Renal cortical epithelial cell (primary cell): Measurements from ENCODE around the gene VPS26C. TPM values are rescaled to one million over a fixed set of nuclear protein-coding genes. Genes with fewer than 3 reads are reported as not detected.
"Not testable (repeated sequence)": the region's sequence is repeated elsewhere in the genome, so short reads cannot be mapped to it uniquely, and the experiment has no call there.

Experiments
- DNase-seq: peaks from one replicate; pipeline ENCODE4 v3.0.0-alpha.2; 2011; ENCODE audit warnings: low read depth
- total RNA-seq: library from RNA; depleted of rRNA; stranded (reverse); fragments of >200 nt; gene quantifications from 2 replicates; pipeline ENCODE4 v1.2.3, GENCODE V29; 2014

The VPS26C gene
- 53.7 and 108 TPM in 2 replicates for total RNA-seq

DNA sequence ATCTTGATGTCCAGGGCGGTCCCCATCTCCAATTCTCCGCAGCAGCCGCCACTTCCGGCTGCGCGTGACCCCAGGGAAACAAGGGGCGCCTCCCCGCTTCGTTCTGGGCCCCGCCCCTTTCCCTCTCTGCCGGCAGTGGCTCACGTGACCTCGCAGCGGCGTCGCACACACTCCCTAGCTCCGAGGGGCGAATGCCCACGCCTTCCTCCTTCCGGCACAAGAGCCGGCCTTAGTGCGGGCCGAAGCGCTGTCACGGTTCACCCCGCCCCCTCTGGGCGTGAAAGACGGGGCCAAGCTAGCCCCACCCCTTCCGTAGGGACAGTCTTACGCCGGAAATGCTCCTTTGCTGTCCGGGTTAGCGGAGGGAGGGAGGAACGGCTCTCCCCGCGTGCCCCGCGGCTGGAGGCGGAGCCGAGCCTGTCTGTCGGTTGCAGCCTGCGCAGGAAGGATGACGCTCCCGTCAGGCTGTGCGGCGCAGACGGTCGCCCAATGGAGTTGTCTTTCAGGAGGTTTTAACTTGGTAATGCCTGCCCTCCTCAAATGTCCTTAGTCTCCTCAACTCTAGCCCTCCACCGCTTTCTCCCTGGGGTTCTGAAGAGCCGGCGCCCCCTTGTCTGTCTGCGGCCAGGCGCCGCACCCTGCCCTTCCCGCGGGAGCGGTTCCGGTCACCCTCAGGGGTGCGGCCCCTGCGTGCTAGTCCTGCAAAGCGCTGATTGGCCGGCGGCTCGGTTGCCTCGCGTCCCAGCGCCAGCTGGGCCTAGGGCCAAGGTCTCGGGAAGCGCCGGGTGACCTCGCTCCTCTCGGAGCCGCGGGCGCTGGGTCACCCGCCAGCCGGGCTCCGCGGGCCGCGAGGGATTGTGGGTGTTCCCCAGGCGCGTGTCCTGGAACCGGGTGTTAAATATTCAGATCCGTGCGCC, at the start of gene VPS26C:
VPS26C (minus strand) TSS at position 66 of the 917 bp plus-strand sequence; CDS start at position 26, 40 bp downstream.
- peak; percentile 97 for DNase-seq

DNA sequence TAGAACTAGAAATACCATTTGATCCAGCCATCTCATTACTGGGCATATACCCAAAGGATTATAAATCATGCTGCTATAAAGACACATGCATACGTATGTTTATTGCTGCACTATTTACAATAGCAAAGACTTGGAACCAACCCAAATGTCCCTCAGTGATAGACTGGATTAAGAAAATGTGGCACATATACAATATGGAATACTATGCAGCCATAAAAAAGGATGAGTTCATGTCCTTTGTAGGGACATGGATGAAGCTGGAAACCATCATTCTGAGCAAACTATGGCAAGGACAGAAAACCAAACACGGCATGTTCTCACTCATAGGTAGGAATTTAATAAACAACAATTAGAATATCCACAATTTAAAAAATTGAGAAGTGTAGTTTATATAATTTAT, 48.9 kb upstream of the VPS26C start:
- DNase-seq = not testable (repeated sequence)

DNA sequence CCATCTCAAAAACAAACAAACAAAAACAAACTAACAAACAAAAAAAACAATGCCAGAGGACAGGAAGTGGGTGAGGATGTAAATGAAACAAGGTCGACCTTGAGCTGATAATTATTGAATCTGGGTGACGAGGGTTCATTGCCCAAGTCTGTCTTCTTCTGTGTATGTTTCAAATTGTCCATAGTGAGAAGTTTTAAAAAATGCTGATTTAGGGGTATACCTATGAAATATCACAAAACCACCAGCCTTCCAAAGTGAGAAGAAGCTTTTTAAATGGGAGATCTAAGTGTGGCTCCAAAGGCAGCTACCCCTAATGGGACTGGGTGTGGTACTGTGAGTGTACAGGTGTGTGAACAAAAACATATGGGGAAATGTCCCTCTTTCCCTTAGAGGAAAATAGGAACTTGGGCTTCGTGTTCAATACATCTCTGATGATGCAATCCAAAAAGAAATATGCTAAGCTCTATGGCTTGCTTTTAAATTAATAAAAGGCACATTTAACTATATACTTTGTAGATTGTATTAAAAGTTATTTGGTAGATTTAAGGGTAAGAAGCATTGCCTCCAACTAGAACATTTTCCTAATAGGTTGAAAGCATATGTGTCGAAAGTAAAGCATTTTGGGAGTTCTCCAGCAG, 33.1 kb upstream of the VPS26C start:
- DNase-seq = no peak

- no peak for DNase-seq
These were observed 30.2 kb upstream of the VPS26C start for GRCh38 chr21:37297364-37297763.

- DNase-seq = no peak
These were observed 27.5 kb upstream of the VPS26C start for GRCh38 chr21:37294679-37295078.

DNA sequence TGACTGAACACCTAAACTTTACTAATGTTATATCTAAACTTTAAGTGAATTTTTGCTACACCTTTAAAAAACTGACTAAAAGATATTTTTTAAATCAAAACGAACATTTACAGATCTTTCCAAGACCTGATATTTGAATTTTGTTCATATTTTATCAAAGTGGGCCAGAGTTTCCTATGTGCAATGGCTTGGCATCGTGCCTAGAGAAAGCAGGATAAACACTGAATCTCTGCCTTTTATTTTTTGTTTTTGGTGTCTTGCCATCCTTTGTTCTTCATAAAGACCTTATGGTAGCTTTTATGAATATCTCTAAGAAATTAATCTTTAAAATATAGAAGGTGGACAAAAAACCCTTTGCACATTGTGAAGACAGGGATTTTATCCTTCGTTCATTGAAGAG, 25.8 kb upstream of the VPS26C start:
- DNase-seq = no peak

DNA sequence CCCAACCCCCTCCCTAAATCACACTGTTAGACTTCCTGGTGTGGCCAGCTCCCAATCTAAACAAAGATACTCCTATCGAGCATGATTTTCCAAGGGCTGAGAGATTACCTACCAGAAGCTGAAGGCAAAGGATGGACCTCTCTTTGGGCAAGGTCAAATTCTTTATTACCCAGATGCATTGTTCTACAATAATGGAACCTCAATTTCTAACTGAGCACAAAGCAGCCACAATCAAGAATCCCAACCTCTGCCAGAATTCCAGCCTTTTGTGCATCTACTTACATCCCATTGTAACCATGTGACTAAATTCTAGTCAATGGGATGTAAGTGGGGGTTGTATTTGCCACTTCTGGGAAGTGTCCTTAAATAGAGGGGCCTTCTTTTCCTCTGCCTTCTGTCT, 24.9 kb upstream of the VPS26C start:
- DNase-seq = no peak

DNA sequence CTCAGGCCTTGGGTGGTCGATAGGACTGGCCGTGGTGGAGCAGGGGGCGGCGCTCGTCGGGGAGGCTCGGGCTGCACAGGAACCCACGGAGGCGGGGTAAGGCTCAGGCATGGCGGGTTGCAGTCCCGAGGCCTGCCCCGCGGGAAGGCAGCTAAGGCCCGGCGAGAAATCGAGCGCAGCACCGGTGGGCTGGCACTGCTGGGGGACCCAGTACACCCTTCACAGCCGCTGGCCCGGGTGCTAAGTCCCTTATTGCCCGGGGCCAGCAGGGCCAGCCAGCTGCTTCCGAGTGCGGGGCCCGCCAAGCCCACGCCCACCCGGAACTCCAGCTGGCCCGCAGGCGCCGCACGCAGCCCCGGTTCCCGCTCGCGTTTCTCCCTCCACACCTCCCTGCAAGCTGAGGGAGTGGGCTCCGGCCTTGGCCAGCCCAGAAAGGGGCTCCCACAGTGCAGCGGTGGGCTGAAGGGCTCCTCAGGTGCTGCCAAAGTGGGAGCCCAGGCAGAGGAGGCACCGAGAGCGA, 16.1 kb upstream of the VPS26C start:
- not testable (repeated sequence) for DNase-seq

- not testable (repeated sequence) for DNase-seq
These were observed 15.5 kb upstream of the VPS26C start for GRCh38 chr21:37282602-37283001.

DNA sequence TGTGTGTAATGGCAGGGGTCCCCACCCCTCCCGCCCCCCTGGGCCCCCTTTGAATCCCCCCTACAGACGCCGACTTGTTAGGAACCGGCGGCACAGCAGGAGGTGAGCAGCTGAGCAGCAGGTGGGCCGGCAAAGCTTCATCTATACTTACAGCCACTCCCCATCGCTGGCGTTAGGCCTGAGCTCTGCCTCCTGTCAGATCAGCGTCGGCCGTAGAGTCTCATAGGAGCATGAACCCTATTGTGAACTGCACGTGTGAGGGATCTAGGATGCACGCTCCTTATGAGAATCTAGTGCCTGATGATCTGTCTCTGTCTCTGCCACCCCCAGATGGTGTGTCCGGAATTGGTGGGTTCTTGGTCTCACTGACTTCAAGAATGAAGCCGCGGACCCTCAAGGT, 14.9 kb upstream of the VPS26C start:
- DNase-seq = no peak

DNA sequence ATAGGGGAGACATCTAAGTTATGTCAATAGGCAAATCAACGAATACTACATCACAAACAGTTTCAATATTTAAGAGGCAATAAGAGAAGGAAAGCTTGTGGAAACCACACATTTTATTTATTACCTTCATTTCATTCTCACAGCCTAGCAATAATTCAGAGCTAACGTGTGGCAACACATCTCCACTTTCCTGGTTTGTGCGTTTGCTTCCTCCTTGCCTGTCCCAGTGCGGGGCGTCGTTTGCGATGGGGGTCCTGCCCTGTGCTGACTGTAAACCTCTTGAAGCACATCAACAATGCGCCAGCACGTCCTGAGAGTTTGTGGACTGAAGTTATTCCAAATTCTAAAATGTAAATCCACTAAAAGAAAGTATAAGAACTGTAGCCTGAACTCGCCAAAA, 14.4 kb upstream of the VPS26C start:
- no peak for DNase-seq

DNA sequence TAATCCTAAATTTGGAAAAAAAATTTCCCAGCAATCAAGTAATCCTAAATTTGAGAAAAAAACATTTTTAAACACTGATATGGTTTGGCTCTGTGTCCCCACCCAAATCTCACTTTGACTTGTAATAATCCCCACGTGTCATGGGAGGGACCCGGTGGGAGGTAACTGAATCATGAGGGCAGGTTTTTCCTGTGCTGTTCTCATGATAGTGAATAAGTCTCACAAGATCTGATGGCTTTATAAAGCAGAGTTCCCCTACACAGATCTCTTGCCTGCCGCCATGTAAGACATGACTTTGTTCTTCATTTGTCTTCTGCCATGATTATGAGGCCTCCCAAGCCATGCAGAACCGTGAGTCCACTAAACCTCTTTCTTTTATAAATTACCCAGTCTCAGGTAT, 12.1 kb upstream of the VPS26C start:
- not testable (repeated sequence) for DNase-seq

DNA sequence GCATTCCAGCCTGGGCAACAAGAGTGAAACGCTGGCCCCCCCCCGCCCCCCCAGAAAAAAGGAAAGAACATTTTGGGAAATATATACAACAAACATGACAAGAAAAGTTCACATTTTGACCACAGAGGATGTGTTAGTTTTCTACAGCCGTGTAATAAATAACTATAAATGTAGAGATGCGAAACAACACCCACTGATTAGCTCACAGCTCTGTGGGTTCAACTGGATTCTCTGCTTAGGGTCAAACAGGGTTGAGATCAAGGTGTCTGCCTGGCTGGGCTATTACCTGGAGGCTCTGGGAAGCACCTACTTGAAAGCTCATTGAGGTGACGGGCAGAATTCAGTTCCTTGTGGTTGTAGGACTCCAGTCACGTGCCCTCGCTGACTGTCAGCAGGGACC, 11.1 kb upstream of the VPS26C start:
- no peak for DNase-seq

- DNase-seq = no peak
These were observed 9.2 kb upstream of the VPS26C start for GRCh38 chr21:37276377-37276776.

DNA sequence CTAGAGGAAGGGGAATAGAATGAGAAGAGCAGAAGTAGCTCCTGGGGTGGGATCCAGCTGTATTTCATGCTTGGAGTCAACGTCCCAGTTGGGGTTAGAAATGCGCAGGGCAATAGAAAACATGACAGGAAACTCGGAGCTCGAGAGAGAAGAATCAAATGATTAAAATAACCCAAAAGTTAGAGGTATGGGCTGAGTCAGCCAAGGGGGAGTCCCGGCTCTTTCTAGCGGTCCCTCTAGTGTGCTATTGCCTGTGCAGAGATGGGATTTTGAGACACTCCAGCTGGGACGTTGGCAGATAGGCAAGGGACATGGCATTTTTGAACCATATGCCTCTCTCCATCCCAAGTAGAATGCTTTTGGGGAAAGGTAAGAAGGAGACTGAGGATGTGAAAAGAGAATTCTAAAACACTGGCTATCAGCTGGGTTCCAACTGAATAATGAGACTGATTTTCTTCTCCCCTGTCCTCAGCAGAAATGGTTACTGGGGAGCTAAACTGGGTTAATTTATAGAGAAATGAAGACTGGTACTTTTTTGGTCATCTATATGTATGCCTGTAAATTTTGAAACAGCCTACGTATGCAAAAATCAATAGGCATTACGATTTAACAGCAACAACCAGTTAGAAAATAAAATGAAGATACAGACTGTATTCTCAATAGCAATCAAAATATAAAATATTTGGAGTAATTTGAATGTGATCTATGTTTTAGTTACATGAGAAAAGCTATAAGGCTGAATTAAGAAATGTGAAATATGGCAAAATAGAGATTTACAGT, 7.0 kb upstream of the VPS26C start:
- no peak for DNase-seq

DNA sequence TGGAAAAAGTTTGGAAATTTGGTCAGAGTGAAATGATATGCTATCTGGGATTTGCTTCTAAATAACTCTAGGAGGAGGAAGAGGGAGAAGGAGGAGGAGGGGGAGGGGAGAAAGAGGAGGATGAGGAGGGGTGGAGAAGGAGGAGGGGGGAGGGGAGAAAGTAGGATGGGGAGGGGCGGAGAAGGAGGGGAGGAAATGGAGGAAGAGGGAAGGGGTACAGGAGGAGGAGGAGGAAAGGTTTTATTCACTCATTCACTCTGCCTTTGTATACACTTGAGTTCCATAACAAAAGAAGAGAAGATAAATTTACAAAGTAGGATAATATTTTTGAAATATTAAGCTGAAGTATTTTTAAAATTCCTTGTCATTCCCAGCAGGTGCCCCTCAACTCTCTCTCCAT, 6.3 kb upstream of the VPS26C start:
- no peak for DNase-seq

DNA sequence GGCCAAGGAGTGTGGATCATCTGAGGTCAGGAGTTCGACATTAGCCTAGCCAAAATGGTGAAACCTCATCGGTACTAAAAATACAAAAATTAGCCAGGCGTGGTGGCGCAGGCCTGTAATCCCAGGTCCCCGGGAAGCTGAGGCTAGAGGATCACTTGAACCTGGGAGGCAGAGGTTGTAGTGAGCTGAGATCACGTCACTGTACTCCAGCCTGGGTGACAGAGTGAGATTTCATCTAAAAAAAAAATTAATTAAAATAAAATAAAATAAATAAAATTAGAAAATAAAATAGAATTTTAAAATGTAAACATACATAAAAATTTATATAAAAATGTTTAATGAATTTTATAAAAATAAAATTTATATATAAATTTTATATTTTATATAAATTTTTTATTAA, 5.8 kb upstream of the VPS26C start:
- no peak for DNase-seq

GRCh38 chr21:37270576-37271365, 3.6 kb upstream of the VPS26C start:
- DNase-seq = no peak

DNA sequence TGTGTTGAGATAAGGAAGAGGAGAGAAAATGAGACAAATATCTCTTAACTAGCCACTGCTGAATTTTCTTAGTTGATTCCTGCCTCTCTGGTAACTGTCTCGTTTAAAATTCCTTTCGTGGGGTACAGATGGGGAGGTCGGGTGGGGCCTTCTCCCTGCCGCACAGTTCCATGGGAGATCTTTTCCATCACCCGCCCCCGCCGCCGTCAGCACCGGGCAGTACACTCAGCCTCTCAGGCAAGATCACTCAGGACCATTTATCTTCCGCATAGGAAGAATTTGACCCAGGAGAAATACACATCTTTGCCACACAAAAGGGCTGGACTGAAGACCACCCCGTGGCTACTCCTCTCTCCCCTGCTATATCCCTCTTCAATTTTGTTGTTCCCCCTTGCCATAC, 2.3 kb upstream of the VPS26C start:
- no peak for DNase-seq

- DNase-seq = no peak
These were observed 1.0 kb upstream of the VPS26C start for GRCh38 chr21:37268186-37268503.

- DNase-seq = no peak
These were observed 466 bp downstream of the VPS26C start for GRCh38 chr21:37266515-37267221.
